Astrocyte of the cerebellum (primary cell): ENCODE data around the gene THAP12.

Experiments used
- DNase-seq: peaks from one replicate; pipeline ENCODE4 v3.0.0-alpha.2; 2011; ENCODE audit warnings: low read depth
- H3K4me3 ChIP-seq: 2 replicates; pipeline ENCODE4 v1.5.1; 2011; ENCODE audit warnings: mild to moderate bottlenecking, low read depth, low read length, moderate library complexity
- CTCF ChIP-seq: IDR thresholded peaks from 2 replicates; pipeline ENCODE4 v1.5.1; 2012; ENCODE audit warnings: low read length, low read depth, moderate library complexity, mild to moderate bottlenecking; ENCODE audit errors: missing control alignments
- in situ Hi-C: cut with HindIII; loops from 2 replicates; pipeline ENCODE4 v1.10.0; 2017; ENCODE audit warnings: low sequenced_read_pairs

Gene THAP12

DNA sequence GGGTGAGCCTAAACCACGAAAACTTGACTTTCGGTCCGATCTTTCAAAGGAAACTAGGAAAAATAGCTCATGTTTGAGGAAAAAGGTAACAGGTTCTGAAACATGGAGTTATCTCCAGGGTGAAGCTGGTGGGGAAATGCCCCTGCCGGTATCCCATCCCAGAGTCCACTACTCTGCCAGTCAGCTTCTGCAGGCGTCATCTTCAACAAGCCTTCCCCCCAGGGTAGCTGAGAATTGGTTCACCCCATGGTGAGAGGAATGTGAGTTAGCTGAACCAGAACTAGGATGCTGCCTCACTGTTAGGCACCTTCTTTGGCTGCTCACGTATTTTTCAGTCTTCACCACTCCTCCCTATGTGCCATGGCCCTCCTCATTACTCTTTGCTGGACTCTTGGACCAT, 1.3 kb upstream of the THAP12 start:
- no peak for TF ChIP-seq CTCF
- in situ Hi-C loops: loop anchor here (5.0 kb wide), 1 partner anchor 60 kb away; no protein-coding TSS in a partner anchor
- peak overlapping the region; percentile 61 for H3K4me3 ChIP-seq
- no peak for DNase-seq

DNA sequence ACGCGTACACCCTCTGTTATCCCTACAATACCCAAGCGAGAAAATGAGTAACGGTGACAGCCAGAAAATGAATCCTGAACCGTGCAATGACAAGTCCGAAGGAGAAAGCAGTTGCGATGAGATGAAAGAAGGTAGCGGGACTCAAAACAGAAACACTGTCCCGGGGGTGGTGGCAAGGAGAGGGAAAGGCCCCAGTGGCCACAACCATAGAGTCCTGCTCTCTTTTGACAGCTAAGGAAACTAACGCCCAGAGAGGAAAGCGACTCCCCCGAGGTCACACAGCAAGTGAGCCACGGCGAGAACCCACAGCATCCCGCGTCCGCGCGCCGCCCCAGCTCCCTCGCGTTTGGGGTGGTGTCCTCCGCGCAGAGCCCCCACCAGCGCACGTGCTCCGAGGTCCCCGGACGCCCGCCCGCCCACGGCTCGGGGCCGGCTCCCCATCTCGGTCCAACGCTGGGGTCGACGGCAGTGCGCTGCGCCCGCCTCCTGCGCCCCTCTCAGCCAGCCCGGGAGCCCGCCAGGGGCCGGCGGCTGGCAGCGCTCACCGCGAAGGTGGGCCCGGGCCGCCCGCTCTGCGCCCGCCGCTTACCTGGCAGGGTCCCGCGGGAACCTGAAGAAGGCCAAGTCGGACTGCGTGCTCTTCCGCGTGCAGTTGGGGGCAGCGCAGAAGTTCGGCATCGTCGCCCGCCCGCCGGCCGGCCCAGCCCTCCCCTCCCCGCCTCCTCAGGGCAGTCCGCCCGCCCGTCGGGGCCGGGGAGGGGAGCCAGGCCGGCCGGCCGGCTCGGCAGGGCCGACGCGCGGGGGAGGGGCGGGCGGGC, 564 bp downstream of the THAP12 start:
- TF ChIP-seq CTCF: no peak
- H3K4me3 ChIP-seq: peak overlapping the region; percentile 61
- in situ Hi-C loops: loop anchor here (5.0 kb wide), 1 partner anchor 62 kb away; no protein-coding TSS in a partner anchor
- no peak for DNase-seq

- H3K4me3 ChIP-seq: peak overlapping the region; percentile 61
- no peak for TF ChIP-seq CTCF
- in situ Hi-C loops: loop anchor here (5.0 kb wide), 1 partner anchor 63 kb away; no protein-coding TSS in a partner anchor
- no peak for DNase-seq
Observed at GRCh38 chr11:76379807-76380158, 1.1 kb downstream of the THAP12 start.

GRCh38 chr11:76376746-76377558, 4.0 kb downstream of the THAP12 start:
- in situ Hi-C loops: no loop called here
- DNase-seq: no peak
- no peak for TF ChIP-seq CTCF
- no peak overlapping the region for H3K4me3 ChIP-seq

GRCh38 chr11:76371170-76371569, 9.8 kb downstream of the THAP12 start:
- DNase-seq: peak; percentile 22
- in situ Hi-C loops: no loop called here
- no peak for TF ChIP-seq CTCF

GRCh38 chr11:76369406-76369805, 11.5 kb downstream of the THAP12 start:
- DNase-seq: no peak
- in situ Hi-C loops: no loop called here
- no peak overlapping the region for H3K4me3 ChIP-seq
- TF ChIP-seq CTCF: no peak

More at GRCh38 chr11:76371170-76371569, 9.8 kb downstream of the THAP12 start:
- H3K4me3 ChIP-seq: no peak overlapping the region
